Stimulated activated CD8-positive, alpha-beta memory T cell treated with anti-CD3 and anti-CD28 coated beads, Interleukin-12 subunit alpha, Interleukin-12 subunit beta, amount 100 ng/mL, for 1 hour (primary cell): ENCODE measurements around the gene SLC29A3.
A peak's percentile ranks its signal among the peaks of the same experiment; 100 is the strongest.

Experiments used
- DNase-seq: peaks from one replicate; pipeline ENCODE4 v3.0.0-alpha.2; 2020; ENCODE audit warnings: low read depth

Gene SLC29A3

DNA sequence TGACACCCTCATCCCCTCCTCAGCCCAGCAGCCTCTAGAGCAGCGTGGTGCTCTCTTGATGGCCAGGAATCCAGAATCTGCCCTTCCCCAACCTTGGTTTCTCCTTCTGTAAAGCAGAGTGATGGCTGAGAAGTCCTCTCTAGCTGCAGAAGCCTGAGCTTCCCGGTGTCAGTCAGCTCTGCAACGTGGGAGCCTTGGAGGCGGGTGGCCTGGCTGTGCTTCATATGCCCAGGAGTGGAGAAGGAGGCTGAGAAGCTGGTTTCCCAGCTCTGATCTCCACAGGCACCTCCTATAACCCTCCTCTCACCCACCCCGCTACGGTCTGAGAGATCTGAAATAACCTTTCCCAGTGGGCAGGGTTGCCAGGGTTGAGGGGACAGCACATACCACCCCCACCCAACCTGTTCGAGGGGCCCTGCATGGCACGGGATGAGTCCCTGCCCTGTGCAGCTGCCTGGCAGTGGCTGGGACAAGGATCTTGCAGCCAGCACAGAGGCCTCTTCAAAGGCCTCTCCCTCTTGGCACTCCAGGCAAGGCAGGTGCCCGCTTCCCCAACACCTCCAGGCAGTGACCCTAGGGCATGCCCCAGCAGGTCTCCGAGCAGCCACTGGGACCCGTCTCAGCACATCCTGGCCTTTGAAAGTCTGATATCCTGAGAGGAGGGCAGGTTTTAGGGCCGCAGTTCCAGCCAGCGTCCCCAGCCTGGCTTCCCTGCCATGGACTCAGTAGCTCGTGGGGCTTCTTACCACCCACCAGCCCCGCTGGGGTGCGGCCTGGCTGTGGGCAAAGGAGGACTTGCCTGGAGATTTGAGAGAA, 18.3 kb upstream of the SLC29A3 start:
- no peak for DNase-seq

DNA sequence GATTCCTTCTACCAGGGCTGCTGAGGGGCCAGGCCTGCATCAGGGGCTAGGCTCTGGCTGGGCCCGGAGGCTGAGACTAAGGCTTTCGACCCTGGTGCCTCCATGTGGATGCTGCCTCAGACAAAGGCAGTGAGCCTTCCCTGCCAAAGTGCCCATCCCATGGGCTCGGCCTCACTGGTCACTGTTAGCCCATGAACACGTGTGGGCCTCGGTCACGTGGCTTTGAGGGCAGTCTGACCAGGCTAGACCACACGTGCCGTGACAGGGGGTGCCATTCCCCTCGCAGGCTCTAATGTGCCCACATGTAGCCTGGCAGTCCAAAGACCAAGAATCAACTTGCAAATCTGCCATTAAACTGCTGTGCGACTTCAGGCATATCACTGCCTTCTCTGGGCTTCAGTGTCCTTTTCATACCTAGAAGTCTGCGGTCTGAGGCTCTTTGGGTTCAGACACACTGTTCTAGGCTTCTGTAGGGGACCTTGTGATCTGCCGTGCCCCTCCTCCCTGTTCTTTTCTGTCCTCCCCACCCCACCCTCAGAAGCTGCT, 17.6 kb upstream of the SLC29A3 start:
- no peak for DNase-seq

DNA sequence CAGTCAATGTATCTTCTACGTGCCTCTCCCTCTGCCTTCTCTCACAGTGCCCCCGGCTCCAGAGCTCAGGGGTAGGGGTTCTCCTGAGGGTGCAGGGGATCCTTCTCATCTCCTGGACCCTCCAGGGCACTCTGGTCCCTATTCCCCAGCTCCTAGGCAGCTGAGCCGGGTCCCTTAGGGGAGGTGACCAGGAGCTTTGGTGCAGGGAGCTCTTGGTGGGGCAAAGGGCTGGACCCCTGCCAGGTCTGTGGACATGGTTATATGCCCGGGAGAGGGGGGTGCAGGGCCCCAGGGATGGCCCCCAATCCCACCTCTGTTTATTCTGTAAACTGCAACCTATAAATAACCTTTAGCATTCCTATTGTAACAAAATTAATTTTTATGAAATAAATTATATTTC, 16.6 kb upstream of the SLC29A3 start:
- DNase-seq: no peak

DNA sequence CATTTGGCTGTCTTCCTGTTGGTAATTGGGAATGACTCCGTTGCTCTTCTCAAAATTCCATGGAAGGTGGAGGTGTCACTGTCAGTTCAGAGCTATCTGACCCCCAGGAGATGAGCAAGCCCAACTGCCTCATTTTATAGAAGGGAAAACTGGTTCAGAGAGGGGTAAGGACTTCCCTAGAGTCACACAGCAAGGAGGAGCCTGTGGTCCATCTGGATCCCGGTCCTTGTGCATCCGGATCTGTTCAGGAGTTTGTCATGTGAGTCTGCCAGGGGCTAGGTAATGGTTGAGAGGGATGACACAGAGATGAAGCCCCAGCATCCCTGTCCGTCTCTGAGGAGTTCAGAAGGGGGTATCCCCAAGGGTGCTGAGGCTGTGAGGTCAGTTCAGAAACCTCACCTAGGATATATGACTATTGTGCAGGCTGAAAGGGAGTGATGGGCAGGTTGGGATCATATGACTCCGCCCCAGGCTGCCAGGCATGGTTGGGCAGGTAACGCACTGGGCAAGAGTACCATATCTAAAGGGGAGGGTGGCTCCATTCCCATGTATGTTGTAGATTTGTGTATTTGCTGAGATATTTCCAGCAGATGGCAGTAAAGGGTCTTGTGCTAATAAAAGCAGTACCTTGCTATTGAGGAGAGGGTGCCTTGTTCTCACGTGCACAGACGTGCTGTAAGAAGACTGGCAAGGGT, 16.0 kb upstream of the SLC29A3 start:
- no peak for DNase-seq

DNA sequence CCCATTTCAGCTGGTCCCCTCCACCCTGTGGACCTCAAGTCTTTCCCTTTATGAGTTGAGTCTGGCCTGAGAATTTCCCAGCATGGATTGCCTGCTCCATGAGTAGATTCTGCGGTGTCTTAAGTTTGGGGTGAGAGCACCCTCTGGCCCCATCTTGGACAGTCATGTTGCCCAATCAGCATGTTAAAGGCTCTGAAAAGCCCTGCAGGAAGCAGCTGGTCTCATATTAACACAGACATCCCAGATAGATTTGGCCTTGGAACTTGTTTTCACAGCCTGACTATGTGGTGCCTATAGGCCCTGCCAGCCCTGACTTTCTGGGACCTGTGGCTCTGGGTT, 15.5 kb upstream of the SLC29A3 start:
- DNase-seq: no peak

DNA sequence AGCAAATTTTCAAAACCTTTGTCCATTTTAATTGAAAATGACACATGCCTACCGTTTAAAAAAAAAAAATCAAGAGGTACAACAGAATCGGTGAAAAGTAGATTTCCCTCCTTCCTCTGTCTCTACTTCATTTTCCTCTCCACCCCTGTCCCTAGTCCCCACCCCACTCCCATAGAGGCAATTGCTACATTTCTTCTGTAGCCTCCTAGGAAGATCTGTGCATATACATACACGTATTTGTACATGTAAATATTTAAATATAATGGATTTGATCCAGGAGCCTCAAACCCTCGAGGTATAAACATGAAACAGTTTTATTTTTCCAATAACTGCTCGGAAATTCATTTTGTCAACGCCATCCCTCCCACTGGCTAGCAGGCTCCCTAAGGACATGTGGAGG, 14.1 kb upstream of the SLC29A3 start:
- DNase-seq: no peak

DNA sequence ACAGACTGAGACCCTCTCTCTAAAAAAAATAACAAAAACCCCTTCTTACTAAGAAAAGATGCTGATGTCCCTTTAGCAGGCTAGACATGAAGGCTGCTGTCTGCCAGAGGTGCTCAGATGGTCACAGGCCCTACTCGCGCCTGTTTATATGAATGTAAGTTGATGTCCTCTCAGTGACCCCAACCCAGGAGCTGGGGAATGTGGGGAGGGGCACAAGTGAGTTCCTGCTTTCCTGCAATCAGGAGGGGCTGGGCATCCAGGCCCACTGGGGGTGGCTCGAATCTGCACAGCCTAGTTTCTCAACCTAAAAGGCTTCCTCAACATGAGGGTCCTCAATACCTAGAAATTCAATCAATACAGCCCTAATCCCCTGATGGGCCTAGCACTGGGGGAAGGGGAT, 12.1 kb upstream of the SLC29A3 start:
- DNase-seq: no peak

DNA sequence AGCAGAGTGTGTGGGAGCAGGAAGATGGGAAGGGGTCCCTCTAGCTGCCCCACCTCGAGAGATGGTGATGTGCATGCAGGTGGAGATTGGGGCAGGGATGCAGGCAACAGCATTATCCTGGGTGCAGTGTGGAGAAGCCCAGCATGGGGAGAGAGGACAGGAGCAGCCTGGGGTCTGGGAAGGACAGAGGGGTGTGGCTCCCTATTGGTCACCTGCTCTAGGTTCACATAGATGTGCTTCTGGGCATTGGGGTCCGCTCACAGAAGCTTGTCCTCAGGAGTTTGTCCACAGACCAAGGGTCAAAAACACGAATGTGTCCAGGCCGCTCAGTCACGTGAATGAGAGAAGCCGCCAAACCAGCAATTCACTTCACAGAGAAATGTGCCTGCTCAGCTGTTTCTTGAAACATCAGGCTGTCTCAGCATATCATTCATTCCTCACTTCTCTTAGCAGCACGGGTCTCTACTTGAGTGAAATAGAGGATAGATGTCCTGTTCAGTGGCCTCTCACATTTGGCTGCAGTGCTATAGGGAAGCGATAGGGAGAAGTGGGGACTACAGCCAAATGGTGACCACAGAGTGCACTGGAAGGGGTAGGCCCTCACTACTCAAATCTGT, 11.5 kb upstream of the SLC29A3 start:
- no peak for DNase-seq

DNA sequence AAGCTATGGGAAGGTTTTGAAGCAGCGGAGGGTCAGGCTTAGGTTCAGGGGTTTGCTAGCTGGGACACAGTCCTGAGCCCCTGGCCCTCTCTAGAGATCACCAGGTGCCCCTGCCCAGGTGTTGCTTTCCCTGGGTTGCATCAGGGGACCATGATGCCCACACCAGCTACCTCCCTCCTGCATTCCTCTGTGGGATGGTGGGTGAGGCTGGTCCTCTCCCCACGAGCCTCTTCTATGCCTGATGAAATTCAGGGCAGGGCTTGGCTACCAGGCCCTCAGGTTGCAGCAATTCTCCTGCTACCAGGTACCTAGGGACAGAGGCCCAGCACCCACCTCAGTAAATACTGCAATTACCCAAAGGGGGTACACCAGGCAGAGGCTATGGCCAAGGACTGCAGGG, 10.8 kb upstream of the SLC29A3 start:
- no peak for DNase-seq

DNA sequence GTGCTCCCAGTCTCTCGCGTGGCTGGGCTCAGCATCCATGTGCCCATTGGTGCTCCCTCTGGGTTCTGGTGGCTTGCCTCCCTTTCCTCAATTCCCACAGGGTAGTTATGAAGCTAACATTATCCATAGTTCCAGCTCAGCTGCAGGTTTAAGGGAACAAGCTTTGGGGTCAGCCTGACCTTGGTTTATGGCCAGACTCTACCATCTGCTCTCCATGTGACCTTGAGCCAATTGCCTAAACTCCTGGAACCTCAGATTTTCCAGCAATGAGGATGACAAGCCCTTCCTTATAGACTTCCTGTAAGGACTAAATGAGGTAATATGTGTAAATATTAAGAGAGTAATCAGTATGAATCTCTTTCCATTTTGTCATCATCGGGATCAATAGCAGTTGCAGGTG, 10.1 kb upstream of the SLC29A3 start:
- DNase-seq: no peak

DNA sequence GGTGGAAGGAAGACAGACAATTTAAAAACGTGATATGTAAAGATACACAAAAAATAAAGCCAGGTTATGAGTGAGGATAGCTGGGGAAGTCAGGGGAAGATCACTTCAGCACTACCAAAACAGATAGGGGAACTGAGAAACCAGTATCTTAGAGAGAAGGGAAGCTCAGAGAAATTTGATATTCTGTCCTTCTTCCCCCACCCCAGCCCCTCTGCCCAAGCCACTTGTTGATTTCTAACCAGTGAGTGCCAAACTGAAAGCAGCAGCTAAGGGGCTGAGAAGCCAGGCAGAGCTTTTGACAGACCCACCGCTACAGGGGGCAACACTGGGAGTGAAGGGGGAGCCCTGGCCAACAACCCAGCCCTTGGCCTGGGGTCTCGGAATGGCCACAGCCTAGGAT, 9.1 kb upstream of the SLC29A3 start:
- no peak for DNase-seq

DNA sequence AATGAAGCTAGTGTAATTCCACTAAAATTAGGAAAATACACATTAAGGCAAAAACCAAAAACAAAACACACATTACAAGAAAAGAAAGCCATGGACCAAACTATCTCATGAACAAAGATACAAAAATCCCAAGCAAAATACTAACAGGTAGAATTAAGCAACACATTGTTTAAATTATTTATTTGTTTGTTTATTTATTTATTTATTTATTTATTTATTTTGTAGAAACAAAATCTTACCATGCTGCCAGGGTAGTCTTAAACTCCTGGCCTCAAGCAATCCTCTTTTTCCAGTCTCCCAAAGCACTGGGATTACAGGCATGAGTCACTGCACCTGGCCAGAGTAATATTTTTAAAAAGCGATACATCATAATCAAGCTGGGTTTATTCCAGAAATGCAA, 6.8 kb upstream of the SLC29A3 start:
- no peak for DNase-seq

DNA sequence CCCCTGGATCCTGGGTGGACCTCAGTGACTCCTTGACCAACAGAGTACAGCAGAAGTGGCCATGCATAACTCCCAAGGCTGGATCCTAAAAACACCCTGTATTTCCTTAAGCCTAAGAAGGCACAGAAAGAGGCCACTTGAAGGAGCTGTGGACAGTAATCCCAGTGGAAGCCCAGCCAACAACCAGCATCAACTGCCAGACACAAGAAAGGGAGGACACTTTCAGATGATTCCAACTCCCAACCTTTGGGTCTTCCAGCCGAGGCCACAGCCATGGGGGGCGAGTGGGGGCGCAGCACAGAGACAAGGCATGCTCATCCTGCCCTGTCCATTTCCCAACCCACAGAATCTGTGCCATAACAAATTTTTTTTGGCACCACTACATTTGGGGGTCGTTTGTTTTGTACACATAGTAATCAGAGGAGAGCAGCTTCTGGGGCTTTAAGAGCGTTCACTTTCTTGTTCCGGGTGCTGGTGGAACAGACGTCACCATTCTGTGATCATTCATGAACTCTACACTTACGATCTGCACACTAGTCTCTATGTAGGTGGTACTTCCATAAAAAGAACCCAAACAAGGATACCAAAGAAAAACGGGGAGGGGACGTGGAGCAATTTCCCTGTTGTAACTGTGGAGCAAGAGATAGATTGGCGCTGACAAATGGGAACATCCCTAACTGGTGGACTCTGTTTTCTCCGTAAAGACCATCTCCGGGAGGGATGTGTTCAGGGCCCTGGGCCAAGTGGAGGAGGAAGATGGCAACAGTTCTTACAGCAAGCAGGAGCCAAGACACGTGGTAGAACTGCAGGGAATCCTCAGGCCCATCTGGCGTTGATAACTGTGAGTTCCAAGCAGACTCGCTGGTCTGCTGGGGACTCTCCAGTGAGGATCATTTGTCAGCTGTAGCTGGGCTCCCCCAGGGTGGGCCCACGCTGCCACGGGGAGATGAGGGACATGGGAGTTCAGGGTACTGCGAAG, 6.0 kb upstream of the SLC29A3 start:
- DNase-seq: no peak

DNA sequence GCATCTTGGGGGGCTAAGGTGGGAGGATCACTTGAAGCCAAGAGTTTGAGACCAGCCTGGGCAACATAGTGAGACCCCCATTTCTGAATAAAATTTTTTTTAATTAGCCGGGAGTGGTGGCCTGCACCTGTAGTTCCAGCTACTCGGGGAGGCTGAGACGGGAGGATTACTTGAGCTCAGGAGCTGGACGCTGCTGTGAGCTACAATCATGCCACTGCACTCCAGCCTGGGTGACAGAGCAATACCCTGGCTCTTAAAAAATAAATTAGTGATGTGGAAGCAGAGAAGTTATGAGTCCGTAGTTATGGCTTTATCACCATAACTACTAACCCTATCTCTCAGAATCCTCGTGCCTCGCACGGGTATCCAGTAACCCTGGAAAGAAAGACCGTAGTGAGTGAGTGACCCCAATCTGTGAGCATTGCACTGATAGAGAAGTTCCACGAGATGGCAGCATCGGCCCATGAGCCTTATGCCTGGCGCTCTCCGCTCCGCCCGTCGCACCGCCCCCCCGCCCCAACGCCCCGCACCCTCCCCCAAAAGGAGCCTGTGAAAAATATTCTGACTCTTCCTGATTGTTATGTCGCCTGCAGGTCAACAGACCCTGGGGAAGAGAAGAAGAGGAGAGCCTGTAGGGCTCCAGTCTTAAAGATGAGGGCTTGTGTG, 4.9 kb upstream of the SLC29A3 start:
- peak; percentile 46 for DNase-seq

DNA sequence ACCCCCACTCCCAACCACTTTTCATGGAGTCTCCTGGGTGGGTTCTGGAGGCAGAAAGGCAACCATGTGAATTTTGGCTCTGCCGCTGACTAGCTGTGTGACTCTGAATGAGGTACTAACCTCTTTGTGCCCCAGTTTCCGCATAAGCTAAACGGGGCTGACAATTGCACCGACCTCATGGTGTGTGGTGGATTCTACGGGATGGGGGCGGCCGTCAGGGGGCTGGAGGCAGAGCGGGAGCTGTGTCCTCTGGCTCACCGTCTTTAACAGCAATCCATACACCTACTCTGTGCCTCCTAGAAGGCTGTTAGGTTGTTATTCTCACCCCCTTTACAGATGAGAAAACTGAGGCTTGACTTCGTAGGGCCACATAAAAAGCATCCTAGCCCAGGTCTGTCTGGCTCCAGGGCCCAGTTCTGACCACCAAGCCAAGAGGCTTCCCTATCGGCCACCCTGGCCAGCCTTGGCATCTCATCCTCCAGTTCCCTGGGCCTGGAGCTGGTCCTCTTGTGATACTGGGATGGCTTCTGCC, 4.3 kb upstream of the SLC29A3 start:
- DNase-seq: no peak

DNA sequence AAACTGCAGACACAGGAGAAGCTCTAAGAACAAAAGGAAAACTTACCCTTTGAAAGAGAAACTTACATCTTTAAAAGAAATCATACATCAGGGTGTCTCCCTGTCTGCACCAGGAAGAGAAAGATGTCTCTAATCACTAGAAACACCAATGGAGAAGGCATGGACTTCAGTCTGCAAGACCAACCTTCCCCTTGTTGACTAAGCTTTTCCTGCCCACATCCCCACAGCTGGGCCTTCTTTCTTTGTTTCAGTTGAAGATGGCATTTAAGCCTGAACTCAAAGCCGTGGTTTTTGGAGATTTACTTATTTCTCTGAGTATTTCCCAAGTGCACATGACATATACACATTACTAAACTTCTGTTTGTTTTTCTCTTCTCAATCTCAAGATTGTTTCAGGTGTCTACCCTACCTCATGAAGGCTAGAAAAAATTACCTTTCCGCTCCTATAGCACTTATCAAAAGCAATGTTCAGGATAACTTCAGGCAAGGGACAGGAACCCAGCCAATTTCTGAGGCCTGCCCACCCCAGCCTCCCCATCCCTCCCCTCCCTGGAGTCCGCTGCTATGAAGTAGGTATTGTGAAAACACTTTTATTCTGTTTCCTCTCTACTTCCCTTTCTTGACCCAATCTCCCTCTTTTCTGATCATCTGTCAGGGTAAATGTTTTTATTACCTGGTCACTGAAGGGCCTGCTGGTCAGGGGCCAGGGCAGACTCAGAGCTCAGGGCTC, 2.8 kb upstream of the SLC29A3 start:
- DNase-seq: no peak

DNA sequence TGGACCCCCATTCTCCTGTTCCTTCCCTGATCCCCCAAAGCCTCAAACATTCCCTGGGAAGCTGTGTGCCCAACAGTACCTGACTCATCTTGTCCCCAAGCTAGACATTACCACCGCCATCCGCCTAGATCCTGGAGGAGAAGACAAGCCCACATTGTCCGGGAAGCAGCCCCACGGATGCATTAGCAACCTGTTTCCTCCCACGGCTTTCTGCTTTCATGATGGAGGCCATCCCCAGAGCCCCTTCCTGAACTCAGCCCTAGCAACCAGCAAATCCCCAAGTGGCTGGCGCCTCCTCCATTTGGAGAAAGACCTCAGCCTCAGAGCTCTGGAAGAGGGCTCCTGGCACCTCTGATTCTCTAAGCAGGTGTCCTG, 2.3 kb upstream of the SLC29A3 start:
- no peak for DNase-seq

DNA sequence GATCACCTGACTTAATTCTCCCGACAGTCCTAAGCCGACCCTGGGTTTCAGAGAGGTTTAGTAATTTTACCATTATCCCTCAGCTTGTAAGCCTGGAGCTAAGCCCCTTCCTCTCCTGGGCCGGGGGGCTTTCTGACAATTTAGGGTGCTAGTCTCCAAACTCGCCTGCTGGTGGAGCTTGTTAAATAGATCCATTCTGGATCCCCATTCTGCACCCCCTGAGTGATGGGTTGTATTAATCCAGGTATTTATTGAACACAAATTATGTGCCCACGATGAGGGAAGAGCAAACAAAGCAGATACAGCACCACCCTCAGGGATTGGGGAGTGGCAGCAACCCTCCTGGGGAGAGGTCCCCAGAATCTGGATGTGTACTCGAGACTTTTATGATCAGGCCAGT, 1.3 kb upstream of the SLC29A3 start:
- no peak for DNase-seq

DNA sequence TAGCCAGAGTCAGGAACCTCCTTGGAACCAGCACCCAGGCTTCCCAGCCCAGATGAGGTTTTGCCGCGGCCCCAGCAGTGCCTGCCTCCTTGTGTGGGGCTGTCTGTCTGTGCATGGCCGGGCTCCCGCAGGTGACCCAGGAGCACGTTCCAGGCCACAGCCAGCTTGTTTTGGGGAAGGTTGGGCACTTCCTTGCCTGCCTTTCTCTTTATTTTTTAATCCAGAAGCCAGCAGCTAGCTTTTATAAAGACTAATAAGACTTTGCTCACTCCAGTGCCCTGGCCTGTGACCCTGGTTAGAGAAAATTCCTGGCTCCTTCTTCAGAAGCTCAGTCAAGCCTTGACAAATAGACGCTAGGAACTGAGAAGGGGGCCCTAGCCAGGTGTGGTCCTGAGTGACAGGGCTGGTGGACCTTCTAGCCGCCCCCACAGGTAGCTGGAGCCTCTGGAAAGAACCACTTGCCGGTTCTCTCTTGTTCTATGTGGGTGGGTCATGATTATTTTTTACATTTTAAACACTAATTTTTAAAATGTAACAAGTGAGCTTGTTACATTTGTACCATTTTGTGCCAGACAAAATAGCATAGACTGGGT, 837 bp downstream of the SLC29A3 start:
- no peak for DNase-seq

DNA sequence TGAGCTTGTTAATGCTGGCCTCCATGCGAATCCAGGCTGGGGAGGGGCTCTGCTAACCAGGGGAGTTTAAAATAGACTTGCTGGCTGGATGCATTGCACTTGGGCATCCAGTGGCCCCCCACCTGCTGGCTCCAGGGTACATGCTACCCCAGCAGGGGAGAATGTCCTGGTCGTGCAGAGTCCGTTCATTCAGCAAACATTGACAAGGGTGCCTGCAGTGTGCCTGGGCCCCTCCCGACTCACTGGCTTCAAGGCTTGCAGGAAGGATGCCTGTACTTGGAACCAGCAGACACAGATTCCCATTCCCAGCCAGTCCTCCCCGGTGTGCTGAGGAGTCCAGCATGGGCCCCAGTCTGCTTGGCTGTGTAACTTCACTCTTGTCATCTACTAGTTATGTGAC, 1.5 kb downstream of the SLC29A3 start:
- DNase-seq: no peak
